Activated CD8-positive, alpha-beta memory T cell treated with anti-CD3 and anti-CD28 coated beads for 1 hour (primary cell): ENCODE results near the gene OSTM1.
"Not testable (repeated sequence)": the region's sequence is repeated elsewhere in the genome, so short reads cannot be mapped to it uniquely, and the experiment has no call there.

Experiments used
- DNase-seq, 2 donors: peaks; one replicate each; pipeline ENCODE4 v3.0.0-alpha.2; 2020; ENCODE audit warnings: low read depth in 1 of 2; ENCODE audit errors: extremely low read depth in 1 of 2

The OSTM1 gene

DNA sequence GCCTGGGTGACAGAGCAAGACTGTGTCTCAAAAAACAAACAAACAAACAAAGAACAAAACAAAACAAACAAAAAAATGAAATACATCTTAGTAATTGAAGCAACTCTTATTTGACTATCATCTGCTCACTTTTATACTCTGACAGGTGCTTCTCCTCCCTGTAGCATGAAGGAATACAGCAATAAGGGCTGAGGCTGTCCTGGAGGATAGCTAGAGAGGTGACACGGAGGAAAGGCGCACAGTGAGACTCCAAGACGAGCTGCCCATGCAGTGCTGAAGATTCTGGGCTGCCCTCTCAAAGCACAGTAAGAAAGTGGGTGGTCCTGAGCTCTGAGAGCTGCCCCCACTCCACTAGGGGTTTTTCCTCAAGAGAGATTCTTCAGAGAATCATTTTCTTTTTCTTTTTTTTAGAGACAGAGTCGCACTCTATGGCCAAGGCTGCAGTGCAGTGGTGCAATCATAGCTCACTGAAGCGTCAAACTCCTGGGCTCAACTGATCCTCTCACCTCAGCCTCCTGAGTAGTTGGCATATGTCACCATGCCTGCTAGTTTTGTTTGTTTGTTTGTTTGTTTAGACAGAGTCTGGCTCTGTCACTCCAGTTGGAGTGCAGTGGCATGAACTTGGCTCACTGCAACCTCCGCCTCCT lies 50.0 kb downstream of the OSTM1 start:
- DNase-seq, result no peak

DNA sequence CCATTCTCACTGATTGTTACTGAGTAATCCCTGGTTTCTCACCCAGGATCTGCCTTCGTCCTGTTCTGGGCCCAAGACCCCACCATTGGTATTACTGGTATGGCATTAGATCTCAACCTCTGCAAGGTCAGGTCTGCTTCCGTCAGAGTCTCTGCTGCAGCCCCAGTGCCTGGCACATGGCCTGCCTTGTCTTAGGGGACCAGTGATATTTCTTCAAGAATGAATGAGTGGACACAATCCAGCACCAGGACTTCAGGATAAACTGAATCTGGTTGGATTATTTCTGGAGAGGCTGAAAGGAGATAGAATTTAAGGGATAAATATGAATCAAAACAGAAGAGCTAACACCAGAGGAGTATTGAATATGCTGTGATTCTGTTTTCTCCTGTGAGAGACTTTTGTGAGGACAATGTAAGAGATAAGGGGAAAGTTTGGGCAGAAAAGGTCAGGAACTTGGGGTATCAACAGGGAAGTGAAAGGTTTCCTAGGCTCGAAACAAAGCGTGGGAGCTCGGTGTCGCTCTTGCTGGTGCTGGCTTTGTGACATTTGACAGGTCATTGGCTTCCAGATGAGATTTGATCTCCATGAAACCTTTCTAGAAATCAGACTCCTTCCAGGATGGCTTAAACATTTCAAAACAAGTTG lies 53.9 kb downstream of the OSTM1 start:
- DNase-seq, result no peak

DNA sequence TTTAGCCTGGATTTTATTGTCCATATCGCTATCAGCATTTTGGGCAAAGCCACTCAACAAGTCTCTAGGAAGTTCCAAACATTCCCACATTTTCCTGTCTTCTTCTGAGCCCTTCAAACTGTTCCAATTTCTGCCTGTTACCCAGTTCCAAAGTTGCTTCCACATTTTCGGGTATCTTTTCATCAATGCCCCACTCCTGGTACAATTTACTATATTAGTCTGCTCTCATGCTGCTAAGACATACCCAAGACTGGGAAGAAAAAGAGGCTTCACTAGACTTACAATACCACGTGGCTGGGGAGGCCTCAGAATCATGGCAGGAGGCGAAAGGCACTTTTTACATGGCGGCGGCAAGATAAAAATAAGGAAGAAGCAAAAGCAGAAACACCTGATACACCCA lies 58.3 kb downstream of the OSTM1 start:
- DNase-seq, result not testable (repeated sequence)

DNA sequence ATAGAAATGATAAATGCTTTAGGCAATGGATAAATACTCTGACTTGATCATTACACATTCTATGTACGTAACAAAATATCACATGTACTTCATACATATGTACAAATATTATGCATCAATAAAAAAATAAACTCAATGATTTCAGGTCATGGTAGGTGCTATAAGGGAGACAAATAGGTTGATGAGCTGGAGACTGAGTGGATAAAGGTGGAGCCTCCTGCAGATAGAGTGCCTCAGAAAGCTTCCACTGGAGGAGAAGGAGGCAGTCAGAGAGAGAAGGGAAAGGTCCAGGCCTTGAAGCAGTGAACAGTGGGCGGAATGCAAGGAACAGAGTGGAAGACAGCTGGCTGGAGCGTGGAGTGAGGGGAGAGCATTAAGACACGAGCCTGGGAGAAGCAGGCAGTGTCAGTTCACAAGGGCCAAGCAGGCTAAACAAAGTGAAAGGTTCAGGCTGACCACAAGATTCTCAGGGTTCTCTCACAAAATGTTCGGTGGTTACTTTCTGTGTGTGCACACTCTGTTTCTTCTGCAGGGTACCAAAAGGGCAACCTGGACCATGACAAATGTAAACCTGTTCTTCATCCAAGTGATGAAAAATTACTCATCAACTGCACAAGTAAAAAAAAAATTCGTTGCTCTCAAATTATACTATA lies 60.6 kb downstream of the OSTM1 start:
- no peak for DNase-seq

DNA sequence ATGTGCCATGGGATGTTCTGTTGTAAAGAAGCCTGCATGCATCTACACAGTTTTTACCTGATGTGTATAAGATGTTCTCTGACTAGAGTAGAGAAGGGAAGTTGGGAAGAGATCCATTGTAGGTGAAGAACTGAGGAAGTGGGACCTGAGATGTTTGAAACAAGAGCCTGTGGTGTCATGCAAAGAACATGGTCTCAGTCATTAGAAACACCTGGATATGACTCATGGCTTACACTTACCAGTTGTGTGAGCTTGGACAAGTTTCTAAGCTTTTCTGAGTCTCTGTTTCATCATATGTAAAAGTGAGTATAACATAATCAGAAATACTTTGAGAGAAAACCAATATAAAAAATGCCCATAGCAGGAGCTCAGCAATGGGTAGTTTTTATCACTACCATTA lies 64.6 kb downstream of the OSTM1 start:
- no peak for DNase-seq

DNA sequence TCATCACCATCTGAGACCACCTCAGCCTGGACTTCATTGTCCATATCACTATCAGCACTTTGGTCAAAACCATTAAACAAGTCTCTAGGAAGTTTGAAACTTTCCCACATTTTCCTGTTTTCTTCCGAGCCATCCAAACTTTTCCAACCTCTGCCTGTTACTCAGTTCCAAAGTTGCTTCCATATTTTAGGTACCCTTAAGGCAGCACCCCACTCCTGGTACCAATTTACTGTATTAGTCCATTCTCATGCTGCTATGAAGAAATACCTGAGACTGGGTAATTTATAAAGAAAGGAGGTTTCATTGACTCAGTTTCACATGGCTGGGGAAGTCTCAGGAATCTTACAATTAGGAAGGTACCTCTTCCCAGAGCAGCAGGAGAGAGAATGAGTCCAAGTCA lies 65.3 kb downstream of the OSTM1 start:
- DNase-seq, result not testable (repeated sequence)

DNA sequence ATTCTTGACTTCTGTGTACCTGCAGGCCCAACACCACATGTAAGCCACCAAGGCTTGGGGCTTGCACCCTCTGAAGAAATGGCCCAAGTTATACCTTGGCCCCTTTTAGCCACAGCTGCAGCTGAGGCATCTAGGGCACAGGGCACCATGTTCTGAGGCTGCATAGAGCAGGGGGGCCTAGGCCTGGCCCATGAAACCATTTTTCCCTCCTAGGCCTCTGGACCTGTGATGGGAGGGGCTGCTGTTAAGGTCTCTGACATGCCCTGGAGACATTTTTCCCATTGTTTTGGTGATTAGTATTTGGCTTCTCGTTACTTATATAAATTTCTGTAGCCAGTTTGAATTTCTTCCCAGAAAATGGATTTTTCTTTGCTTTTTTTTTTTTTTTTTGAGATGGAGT lies 66.2 kb downstream of the OSTM1 start:
- no peak for DNase-seq

DNA sequence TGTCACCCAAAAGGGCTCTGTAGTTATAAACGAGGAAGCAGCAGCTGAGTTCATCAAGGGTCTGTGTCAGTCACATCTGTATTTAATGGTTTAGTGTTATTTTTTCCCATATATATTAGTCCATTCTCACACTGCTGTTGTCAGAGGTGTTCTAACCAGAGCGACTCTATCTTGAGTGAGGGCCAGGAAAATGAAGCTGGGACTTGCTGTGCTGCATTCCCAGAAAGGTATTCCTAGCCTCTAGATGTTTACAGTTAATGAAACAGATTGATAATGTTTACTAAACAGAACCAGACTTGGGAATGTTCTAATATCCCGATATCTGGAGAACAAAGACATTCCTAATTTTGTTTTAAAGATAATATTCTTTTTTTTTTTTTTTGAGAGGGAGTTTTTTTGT lies 68.6 kb downstream of the OSTM1 start:
- DNase-seq, result no peak

DNA sequence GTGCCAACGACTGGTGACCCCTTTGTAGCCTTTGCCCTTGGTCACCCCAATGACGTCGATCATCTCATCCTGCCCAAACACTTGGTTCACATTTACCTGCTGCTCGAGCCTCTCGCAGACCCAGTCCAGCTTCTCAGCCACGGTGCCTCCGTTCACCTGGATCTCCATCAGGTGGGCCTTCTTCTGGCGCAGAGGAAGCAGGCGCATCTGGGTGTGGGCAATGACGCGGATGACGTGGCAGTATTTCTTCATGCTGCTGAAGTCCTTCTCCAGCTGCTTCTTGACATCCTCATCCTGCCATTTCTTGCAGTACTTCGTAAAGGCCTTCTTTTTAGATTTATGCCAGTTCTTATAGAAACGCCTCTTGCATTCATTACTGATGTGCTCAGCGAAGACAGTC lies 69.7 kb downstream of the OSTM1 start:
- no peak for DNase-seq

DNA sequence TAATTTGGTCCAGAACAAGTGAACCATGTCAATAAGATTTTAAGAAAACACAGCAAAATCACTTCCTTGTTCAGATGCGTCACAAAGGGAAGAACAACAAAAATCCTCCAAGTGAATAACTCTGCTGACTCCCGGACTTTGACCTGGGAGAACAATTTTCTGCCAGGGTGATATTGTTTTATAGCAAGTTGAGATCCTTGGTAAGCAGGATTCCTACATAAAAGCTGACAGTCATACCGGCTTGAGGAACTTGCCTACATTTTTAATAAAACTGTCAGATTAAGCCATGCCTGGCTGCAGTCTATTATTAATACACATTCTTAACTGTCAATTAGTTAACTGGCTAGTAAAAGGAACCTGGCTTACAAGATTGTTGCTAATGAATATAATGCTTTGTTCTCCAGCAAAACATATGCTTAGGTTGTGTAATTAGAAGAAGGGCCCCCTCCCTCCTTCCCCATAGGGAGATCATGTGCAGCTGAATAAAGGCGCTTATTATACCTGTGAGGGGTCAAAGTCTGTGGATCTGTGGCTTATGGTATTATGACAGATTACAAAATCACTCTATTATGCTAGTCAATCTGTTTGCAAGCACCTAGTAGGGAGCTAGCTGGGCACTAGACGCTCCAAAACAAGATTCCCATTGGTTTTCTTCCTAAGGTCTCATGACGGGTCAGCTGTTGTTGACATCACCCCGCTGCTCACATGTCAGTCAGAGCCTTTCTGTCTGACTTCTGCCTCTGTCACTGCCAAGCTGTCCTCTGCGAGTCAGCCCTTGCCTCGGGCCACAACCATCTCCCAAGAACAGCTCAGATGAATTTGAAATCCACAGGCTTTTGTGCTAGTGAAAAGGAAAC lies 71.9 kb downstream of the OSTM1 start:
- DNase-seq, result no peak

DNA sequence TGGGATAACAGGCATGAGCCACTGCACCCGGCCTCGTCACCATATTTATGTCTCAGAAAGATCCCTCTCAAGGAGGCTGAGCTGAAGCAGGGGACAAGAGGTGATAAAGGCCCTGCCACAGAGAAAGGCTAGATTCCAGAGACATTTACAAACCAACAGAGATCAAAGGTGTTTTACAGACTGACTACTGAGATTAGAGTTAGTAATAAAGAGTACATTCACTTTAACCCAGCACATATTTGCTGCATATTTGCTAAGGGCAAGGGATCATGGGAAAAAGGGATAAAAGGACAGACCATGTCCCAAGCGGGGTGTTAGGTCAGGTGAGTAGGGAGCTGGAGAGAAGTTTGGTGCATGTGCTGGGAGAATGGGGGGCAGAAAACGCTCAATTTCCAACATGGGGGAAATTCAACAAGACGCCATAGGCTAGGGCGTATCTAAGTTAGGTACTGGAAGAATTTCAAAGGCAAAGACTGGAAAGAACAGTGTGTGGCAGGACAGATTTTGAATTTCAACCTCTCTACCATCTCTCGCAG lies 72.8 kb downstream of the OSTM1 start:
- DNase-seq, result no peak

DNA sequence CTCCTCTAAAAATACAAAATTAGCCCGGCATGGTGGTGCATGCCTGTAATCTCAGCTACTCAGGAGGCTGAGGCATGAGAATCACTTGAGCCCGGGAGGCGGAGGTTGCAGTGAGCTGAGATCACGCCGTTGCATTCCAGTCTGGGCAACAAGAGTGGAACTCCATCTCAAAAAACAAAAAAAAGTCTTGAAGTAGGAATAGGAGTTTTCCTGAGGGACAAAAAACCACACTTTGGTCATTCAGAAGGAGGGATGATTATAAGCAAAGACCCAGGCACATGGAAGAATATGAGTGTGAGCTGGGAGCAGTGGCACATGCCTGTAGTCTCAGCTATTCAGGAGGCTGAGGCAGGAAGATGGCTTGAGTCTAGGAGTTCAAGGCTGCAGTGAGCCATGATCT lies 74.3 kb downstream of the OSTM1 start:
- not testable (repeated sequence) for DNase-seq

DNA sequence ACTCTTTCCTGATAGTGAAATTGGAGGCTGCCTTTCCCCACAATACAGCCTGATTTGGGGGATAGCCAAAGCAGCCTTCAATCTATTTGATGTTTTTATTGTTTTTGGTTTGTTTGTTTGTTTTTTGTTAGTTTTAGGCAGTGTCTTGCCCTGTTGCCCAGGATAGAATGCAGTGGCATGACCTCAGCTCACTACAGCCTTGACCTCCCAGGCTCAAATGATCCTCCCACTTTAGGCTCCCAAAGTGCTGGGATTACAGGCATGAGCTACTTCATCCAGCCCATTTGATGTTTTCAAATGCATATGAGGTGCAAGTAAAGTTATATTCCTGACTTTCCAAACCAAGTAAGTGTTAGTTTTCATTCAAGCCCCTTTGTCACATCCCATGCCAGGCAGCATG lies 75.2 kb downstream of the OSTM1 start:
- DNase-seq, result no peak

DNA sequence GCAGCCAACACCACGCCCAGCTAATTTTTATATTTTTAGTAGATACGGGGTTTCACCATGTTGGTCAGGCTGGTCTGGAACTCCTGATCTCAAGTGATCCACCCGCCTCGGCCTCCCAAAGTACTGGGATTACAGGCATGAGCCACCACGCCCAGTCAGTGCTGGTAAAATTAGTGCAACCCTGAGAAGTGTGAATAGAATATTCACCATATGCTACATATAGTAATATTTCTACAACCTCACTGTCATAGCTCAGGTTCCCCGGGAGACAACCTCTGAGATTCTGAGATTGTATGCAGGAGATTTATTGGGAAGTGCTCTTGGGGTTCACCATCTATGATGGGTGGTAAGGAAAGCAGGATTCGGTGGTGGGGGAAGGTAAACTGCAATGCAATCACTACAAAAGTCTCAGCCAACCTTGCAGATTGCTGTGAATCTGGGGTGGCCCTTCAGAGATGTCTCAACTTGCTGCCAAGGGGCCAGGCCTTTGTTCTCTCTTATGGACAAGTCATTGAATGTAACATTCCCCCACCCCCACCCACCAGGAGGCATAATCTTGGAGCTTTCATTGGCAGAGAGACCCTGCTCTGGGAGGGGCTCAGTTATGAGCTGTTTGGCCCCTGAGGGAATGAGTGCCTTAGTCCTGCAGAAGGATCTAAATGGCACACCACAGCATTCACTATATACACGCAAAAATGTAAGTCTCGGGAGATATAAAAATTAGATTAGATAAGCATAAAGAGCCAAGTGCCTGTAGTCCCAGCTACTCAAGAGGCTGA lies 82.6 kb downstream of the OSTM1 start:
- DNase-seq, result no peak
